GM12874 (cell line): ENCODE data around the gene OR13C5.

ENCODE experiments used
- TF ChIP-seq, protein P1 (sequence below): IDR thresholded peaks from 2 replicates; pipeline ENCODE4 v1.5.1; 2011; ENCODE audit warnings: low read depth, mild to moderate bottlenecking, control low read depth, low read length, moderate library complexity; ENCODE audit not compliant: insufficient read depth

The OR13C5 gene

DNA sequence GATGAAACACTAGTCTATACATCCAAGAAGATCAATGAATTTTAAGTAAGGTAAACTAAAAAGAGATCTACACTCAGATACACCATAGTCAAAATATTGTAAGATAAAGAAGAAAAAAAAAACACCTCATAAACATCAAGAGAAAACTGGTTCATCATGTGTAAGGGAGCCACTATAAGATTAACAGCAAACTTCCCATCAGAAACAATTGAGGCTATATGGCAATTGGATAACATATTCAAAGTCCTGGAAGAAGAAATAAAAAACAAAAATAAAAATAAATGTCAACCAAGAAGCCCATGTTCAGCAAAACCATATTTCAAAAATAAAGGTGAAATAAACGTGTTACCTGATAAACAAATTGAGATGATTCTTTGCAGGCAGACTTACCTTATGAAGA is 26.6 kb downstream of the OR13C5 start:
- TF ChIP-seq, protein P1, sequence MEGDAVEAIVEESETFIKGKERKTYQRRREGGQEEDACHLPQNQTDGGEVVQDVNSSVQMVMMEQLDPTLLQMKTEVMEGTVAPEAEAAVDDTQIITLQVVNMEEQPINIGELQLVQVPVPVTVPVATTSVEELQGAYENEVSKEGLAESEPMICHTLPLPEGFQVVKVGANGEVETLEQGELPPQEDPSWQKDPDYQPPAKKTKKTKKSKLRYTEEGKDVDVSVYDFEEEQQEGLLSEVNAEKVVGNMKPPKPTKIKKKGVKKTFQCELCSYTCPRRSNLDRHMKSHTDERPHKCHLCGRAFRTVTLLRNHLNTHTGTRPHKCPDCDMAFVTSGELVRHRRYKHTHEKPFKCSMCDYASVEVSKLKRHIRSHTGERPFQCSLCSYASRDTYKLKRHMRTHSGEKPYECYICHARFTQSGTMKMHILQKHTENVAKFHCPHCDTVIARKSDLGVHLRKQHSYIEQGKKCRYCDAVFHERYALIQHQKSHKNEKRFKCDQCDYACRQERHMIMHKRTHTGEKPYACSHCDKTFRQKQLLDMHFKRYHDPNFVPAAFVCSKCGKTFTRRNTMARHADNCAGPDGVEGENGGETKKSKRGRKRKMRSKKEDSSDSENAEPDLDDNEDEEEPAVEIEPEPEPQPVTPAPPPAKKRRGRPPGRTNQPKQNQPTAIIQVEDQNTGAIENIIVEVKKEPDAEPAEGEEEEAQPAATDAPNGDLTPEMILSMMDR, result no peak

DNA sequence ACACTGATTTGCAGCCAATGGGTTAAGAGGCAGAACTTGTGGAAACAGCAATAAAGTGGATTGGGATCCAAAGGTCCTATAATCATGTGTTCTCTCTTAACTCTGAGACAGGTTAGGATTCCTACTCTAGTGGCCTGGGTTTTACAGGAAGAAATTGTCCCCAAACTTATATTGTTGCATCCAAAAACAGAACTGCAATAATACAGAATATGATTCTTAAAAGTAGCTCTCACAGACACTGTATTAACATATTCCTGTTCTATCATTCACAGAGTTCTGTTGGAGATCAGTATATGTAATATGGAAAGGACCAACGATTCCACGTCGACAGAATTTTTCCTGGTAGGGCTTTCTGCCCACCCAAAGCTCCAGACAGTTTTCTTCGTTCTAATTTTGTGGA is 30.3 kb downstream of the OR13C5 start, which contains the start of gene OR13C8:
OR13C8 (plus strand) TSS at position 301 of the 400 bp plus-strand sequence; CDS start at position 301, 0 bp downstream.
- TF ChIP-seq, protein P1, result no peak

DNA sequence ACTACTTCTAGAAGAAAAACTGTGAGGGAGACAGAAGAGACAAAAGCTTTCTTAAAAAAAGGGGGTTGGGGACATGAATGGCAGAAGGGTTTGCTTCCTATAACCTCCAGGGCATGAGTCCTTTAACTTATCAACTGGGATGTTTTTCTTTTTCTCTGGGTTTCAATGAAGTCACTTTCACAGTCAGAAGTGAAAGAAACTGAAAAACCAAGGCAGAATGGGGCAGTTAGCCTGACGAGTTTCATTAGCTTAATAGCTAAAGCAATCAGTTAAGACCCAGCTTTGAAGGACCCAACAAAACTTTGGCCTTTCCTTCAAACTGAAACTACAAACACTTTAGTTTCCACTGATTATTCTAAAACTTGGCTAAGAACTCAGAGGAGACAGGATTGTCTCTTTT is 34.9 kb downstream of the OR13C5 start:
- TF ChIP-seq, protein P1, result no peak

- TF ChIP-seq, protein P1, result no peak
Observed at GRCh38 chr9:104556830-104557634, 42.2 kb downstream of the OR13C5 start.

DNA sequence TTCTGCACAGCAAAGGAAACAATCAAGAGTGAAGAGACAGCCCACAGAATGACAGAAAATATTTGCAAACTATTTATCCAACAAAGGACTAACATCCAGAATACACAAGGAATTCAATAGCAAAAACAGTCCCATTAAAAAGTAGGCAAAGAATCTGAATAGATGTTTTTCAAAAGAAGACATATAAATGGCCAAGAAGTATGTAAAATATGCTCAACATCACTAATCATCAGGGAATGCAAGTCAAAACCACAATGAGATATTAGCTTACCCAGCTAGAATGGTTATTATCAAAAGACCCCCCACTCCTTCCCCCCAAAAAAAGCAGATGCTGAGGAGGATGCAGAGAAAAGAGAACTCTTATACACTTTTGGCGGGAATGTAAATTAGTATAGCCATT is 43.7 kb downstream of the OR13C5 start:
- TF ChIP-seq, protein P1, result no peak

DNA sequence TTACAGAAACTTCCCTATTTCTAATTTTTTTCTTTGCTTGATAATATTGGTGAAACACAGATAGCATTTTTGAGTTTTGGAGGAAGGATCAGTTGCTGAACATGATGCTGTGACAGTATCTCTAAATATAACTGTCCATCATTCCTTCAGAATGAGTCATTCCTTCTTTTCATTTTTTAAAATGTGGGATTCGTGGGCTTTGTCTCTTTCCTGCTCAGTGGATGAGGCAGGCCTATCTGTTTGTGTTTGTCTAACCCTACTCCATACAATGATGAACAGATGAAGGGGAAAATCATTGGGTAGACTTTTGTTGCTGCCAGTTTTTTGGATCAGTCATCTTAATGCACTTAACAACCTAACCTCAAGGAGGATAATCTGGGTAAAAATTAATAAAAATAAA is 46.0 kb downstream of the OR13C5 start:
- TF ChIP-seq, protein P1, result no peak
